Activated T-helper 17 cell treated with anti-CD3 and anti-CD28 coated beads, Interleukin-2, amount 50 U/mL, for 72 hours (primary cell): Measurements from ENCODE around the gene PTGER2. TPM values are rescaled to one million over a fixed set of nuclear protein-coding genes. Genes with fewer than 3 reads are reported as not detected.

Experiments used
- ATAC-seq: fragments of 150-1000 bp; cut with Tn5 transposase; replicated peaks from 2 replicates; pipeline ENCODE4 v1.10.0; 2021; ENCODE audit warnings: mild to moderate bottlenecking, moderate library complexity
- H3K27ac Mint-ChIP-seq: one replicate; pipeline ENCODE4 v1.8.0; 2022; ENCODE audit warnings: mixed read lengths
- H3K27me3 Mint-ChIP-seq: one replicate; pipeline ENCODE4 v1.8.0; 2022; ENCODE audit warnings: mixed read lengths
- H3K36me3 Mint-ChIP-seq: one replicate; pipeline ENCODE4 v1.8.0; 2022; ENCODE audit warnings: low read depth, mild to moderate bottlenecking, mixed read lengths
- H3K4me1 Mint-ChIP-seq: one replicate; pipeline ENCODE4 v1.8.0; 2022; ENCODE audit warnings: mixed read lengths
- H3K4me3 Mint-ChIP-seq: one replicate; pipeline ENCODE4 v1.8.0; 2022; ENCODE audit warnings: mild to moderate bottlenecking, mixed read lengths
- H3K9me3 Mint-ChIP-seq: one replicate; pipeline ENCODE4 v1.8.0; 2022; ENCODE audit warnings: mixed read lengths
- total RNA-seq, 2 donors: library from RNA; stranded (reverse); gene quantifications; one replicate each; pipeline ENCODE4 v1.2.3, GENCODE V29; 2022

The PTGER2 gene
- total RNA-seq, 2 donors from 2014 or later = 8.3 to 10.3 TPM

GRCh38 chr14:52339262-52339661, 25.1 kb downstream of the PTGER2 start:
- Mint-ChIP-seq H3K4me1 (peaks cover 7% of the 10 kb centered on the region), H3K4me3 (no peak overlapping the region), H3K27ac (no peak overlapping the region), H3K36me3 (no peaks in the 10 kb centered on the region), H3K27me3 (no peaks in the 10 kb centered on the region), H3K9me3 (no peaks in the 10 kb centered on the region)
- ATAC-seq = no peak

- H3K9me3 Mint-ChIP-seq = no peaks in the 10 kb centered on the region
- H3K4me1 Mint-ChIP-seq = peaks cover 7% of the 10 kb centered on the region
- H3K36me3 Mint-ChIP-seq = no peaks in the 10 kb centered on the region
- no peak overlapping the region for H3K4me3 Mint-ChIP-seq
- no peaks in the 10 kb centered on the region for H3K27me3 Mint-ChIP-seq
- H3K27ac Mint-ChIP-seq = no peak overlapping the region
- ATAC-seq = no peak
Observed at GRCh38 chr14:52342849-52343596, 28.9 kb downstream of the PTGER2 start.

DNA sequence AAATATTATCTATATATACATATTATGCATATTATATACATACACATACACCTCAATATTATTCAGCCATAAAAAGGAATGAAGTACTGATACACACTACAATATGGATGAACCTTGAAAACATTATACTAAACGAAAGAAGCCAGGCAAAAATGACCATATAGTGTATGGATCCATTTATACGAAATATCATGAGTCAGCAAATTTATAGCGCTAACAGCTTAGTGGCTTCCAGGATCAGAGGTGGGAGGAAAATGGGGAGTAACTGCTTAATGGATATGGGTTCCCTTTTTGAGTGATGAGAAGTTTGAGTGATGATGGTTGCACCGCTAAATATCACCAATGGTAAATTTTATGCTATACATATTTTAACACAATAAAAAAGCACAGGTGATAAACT, 32.7 kb downstream of the PTGER2 start:
- Mint-ChIP-seq H3K27me3 (no peaks in the 10 kb centered on the region), H3K4me1 (peaks cover 26% of the 10 kb centered on the region), H3K9me3 (no peaks in the 10 kb centered on the region), H3K36me3 (no peaks in the 10 kb centered on the region), H3K27ac (no peak overlapping the region), H3K4me3 (no peak overlapping the region)
- ATAC-seq = no peak

GRCh38 chr14:52348279-52348678, 34.2 kb downstream of the PTGER2 start:
- H3K27me3 Mint-ChIP-seq = no peaks in the 10 kb centered on the region
- H3K36me3 Mint-ChIP-seq = no peaks in the 10 kb centered on the region
- H3K27ac Mint-ChIP-seq = no peak overlapping the region
- no peak overlapping the region for H3K4me3 Mint-ChIP-seq
- ATAC-seq = no peak
- peaks cover 37% of the 10 kb centered on the region for H3K4me1 Mint-ChIP-seq
- H3K9me3 Mint-ChIP-seq = no peaks in the 10 kb centered on the region

GRCh38 chr14:52348776-52349175, 34.7 kb downstream of the PTGER2 start:
- no peaks in the 10 kb centered on the region for H3K27me3 Mint-ChIP-seq
- no peak for ATAC-seq
- no peak overlapping the region for H3K4me3 Mint-ChIP-seq
- H3K9me3 Mint-ChIP-seq = no peaks in the 10 kb centered on the region
- H3K4me1 Mint-ChIP-seq = peaks cover 37% of the 10 kb centered on the region
- no peak overlapping the region for H3K27ac Mint-ChIP-seq
- H3K36me3 Mint-ChIP-seq = no peaks in the 10 kb centered on the region

- no peaks in the 10 kb centered on the region for H3K9me3 Mint-ChIP-seq
- H3K27ac Mint-ChIP-seq = no peak overlapping the region
- peak overlapping the region; percentile 27 for H3K4me3 Mint-ChIP-seq
- ATAC-seq = peak; percentile 76
- H3K27me3 Mint-ChIP-seq = no peaks in the 10 kb centered on the region
- H3K4me1 Mint-ChIP-seq = peaks cover 39% of the 10 kb centered on the region
- H3K36me3 Mint-ChIP-seq = no peaks in the 10 kb centered on the region
Observed at GRCh38 chr14:52349731-52350130, 35.6 kb downstream of the PTGER2 start.

- H3K4me3 Mint-ChIP-seq = peak overlapping the region; percentile 27
- no peaks in the 10 kb centered on the region for H3K36me3 Mint-ChIP-seq
- no peaks in the 10 kb centered on the region for H3K9me3 Mint-ChIP-seq
- ATAC-seq = no peak
- no peaks in the 10 kb centered on the region for H3K27me3 Mint-ChIP-seq
- H3K27ac Mint-ChIP-seq = no peak overlapping the region
- H3K4me1 Mint-ChIP-seq = peaks cover 45% of the 10 kb centered on the region
Observed at GRCh38 chr14:52350445-52350844, 36.3 kb downstream of the PTGER2 start.

GRCh38 chr14:52351233-52352060, 37.3 kb downstream of the PTGER2 start:
- Mint-ChIP-seq H3K27ac (peak overlapping the region; percentile 42), H3K4me1 (peaks cover 45% of the 10 kb centered on the region), H3K4me3 (peak overlapping the region; percentile 68), H3K27me3 (no peaks in the 10 kb centered on the region), H3K36me3 (no peaks in the 10 kb centered on the region), H3K9me3 (peaks cover 3% of the 10 kb centered on the region)
- peak; percentile 52 for ATAC-seq

GRCh38 chr14:52352061-52352491, 38.0 kb downstream of the PTGER2 start:
- Mint-ChIP-seq H3K4me3 (peak overlapping the region; percentile 68), H3K27me3 (no peaks in the 10 kb centered on the region), H3K9me3 (peaks cover 3% of the 10 kb centered on the region), H3K27ac (peak overlapping the region; percentile 42), H3K36me3 (no peaks in the 10 kb centered on the region), H3K4me1 (peaks cover 45% of the 10 kb centered on the region)
- peak; percentile 89 for ATAC-seq

GRCh38 chr14:52352569-52352968, 38.5 kb downstream of the PTGER2 start:
- Mint-ChIP-seq H3K36me3 (no peaks in the 10 kb centered on the region), H3K27ac (peak overlapping the region; percentile 42), H3K9me3 (peaks cover 3% of the 10 kb centered on the region), H3K4me3 (peak overlapping the region; percentile 68), H3K4me1 (peaks cover 45% of the 10 kb centered on the region), H3K27me3 (no peaks in the 10 kb centered on the region)
- peak; percentile 34 for ATAC-seq

GRCh38 chr14:52354242-52354641, 40.1 kb downstream of the PTGER2 start:
- ATAC-seq = no peak
- H3K9me3 Mint-ChIP-seq = peaks cover 3% of the 10 kb centered on the region
- no peak overlapping the region for H3K27ac Mint-ChIP-seq
- no peaks in the 10 kb centered on the region for H3K27me3 Mint-ChIP-seq
- H3K4me1 Mint-ChIP-seq = peaks cover 42% of the 10 kb centered on the region
- H3K36me3 Mint-ChIP-seq = no peaks in the 10 kb centered on the region
- no peak overlapping the region for H3K4me3 Mint-ChIP-seq

- Mint-ChIP-seq H3K4me3 (no peak overlapping the region), H3K27ac (no peak overlapping the region), H3K9me3 (peaks cover 3% of the 10 kb centered on the region), H3K27me3 (no peaks in the 10 kb centered on the region), H3K4me1 (peaks cover 36% of the 10 kb centered on the region), H3K36me3 (no peaks in the 10 kb centered on the region)
- ATAC-seq = no peak
Observed at GRCh38 chr14:52355016-52355431, 40.9 kb downstream of the PTGER2 start.

DNA sequence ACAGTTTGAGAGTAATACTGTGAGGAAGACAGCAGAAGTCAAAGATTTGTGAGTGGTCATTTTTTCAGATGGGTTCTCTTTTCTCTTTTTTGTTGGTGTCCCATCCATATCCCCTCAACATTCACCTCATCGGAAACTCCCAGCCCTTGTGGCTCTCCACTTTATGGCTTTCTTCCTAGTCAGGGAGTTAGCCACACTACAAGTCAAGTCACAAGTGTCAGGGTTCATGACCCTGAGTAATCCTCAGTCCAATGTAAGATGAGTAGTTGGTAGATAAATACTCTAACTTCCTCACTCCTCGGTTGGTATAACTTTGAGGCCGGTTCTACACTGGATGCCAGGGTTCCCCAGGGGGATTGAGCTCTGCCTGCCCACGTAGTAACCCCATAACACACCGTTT, 41.4 kb downstream of the PTGER2 start:
- Mint-ChIP-seq H3K36me3 (no peaks in the 10 kb centered on the region), H3K4me1 (peaks cover 31% of the 10 kb centered on the region), H3K9me3 (peaks cover 3% of the 10 kb centered on the region), H3K27ac (no peak overlapping the region), H3K4me3 (no peak overlapping the region), H3K27me3 (no peaks in the 10 kb centered on the region)
- no peak for ATAC-seq

DNA sequence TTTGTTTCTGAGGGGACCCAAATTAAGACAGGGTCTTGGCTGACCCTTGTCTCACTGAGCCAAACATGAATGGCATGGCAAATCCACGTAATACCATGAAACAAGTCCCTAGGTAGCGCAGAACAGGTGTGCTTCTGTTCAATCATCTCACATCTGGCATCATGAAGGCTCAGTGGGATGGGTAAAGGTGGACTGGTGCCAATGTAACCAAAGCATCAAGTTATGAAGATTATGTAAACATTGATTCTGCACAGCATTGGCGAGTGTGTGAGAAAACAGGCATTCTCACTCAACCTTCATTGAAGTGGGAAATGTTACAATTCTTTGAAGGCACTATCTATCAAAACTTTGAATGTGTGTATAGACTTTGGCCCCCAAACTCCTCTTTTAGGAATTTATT, 41.9 kb downstream of the PTGER2 start:
- Mint-ChIP-seq H3K4me1 (peaks cover 26% of the 10 kb centered on the region), H3K36me3 (no peaks in the 10 kb centered on the region), H3K27me3 (no peaks in the 10 kb centered on the region), H3K4me3 (no peak overlapping the region), H3K9me3 (peaks cover 3% of the 10 kb centered on the region), H3K27ac (no peak overlapping the region)
- no peak for ATAC-seq

DNA sequence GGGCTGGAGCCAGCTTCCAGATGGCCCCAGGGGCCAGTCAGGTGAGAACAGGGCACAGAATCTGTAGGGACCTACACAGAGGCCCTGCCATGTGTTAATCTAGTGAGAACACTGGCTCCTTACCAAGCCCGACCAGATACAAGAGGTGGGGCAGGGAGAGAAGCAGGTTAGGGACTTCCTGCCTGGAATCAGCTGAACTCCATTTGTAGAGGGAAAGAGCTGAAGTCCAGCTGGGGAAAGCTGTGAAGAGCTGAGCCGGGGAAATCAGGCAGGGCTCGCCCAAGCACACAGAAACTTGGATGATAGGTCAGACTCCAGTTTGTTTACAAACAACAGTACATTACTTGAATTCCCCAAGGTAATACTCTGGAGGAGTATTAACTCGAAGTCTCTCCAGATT, 46.7 kb downstream of the PTGER2 start:
- no peaks in the 10 kb centered on the region for H3K4me1 Mint-ChIP-seq
- no peak overlapping the region for H3K4me3 Mint-ChIP-seq
- no peak overlapping the region for H3K27ac Mint-ChIP-seq
- H3K36me3 Mint-ChIP-seq = no peaks in the 10 kb centered on the region
- no peaks in the 10 kb centered on the region for H3K27me3 Mint-ChIP-seq
- peaks cover 1% of the 10 kb centered on the region for H3K9me3 Mint-ChIP-seq
- ATAC-seq = no peak
